H1 (cell line): ENCODE measurements around the gene IAH1. TPM values are rescaled to one million over a fixed set of nuclear protein-coding genes. Genes with fewer than 3 reads are reported as not detected.

Source experiments
- BRCA1 ChIP-seq: IDR thresholded peaks from 2 replicates; pipeline ENCODE4 v1.6.1; 2012; ENCODE audit warnings: low read depth, low read length, improper control_type of control experiment
- CBX8 ChIP-seq: fragments of 300-800, 300-1000 bp; sonication (generic); IDR thresholded peaks from 2 replicates; pipeline ENCODE4 v1.7.1; 2016; ENCODE audit warnings: low read depth, low read length, borderline replicate concordance
- CHD2 ChIP-seq: IDR thresholded peaks from 2 replicates; pipeline ENCODE4 v1.6.1; 2012; ENCODE audit warnings: low read length, improper control_type of control experiment
- EGR1 ChIP-seq: IDR thresholded peaks from 2 replicates; pipeline ENCODE4 v1.6.1; 2011; ENCODE audit warnings: low read depth, low read length, borderline replicate concordance
- FOSL1 ChIP-seq: IDR thresholded peaks from 2 replicates; pipeline ENCODE4 v1.6.1; 2011; ENCODE audit warnings: mild to moderate bottlenecking, low read depth, low read length, moderate library complexity; ENCODE audit not compliant: insufficient read depth
- SAP30 ChIP-seq: fragments of 300-600 bp; sonication (generic); IDR thresholded peaks from 2 replicates; pipeline ENCODE4 v1.7.1; 2012; ENCODE audit warnings: low read length, moderate library complexity, mild to moderate bottlenecking, inconsistent platforms; ENCODE audit not compliant: insufficient read depth, insufficient replicate concordance
- polyA plus RNA-seq, 7 experiments: library from polyadenylated mRNA; depleted of rRNA in 3 of 7; stranded (reverse) in 5 of 7; unstranded in 2 of 7; fragments of >200 nt in 5 of 7; fragments of 200-250 nt in 2 of 7; gene quantifications; 1 replicate in 5 of 7; 2 replicates in 1 of 7; 4 replicates in 1 of 7; pipeline versions ENCODE4 v1.2.1 to v1.2.3, GENCODE V29; 2011 to 2013; ENCODE audit warnings: missing spikeins in 2 of 7, mixed read lengths in 2 of 7
- total RNA-seq: library from RNA; stranded (reverse); fragmentation: NEBNext Ultra II Directional; extraction: Animal tissue kit (Norgen Biotek cat#: 25700); gene quantifications from 2 replicates; pipeline ENCODE4 v1.2.1, GENCODE V29; 2021

The IAH1 gene
- total and polyA plus RNA-seq, 2 of the 8 experiments (the other 6 are each of a cell fraction or from before 2014, with no cell fraction given): 15.1 to 21.5 TPM

DNA sequence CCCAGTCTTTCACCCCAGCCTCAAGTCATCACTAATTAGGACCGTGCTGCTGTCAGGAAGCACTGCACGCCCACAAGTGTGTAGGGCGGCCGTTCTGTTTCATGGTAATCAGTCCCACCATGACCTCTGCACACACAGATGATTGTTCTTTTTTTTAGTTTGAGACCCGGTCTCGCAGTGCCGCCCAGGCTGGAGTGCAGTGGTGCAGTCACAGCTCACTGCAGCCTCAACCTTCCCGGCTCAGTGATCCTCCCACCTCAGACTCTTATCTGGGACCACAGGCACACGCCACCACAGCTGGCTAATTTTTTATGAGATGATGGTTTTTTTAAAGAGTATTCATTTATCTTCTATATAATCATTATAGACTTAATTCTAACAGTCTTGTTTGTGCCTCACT, 1.8 kb upstream of the IAH1 start (continued):
- no peak for TF ChIP-seq FOSL1
- no peak for TF ChIP-seq BRCA1
- no peak for TF ChIP-seq CBX8
- TF ChIP-seq CHD2: no peak
- TF ChIP-seq SAP30: no peak
- no peak for TF ChIP-seq EGR1
